ENCODE data around the gene USP17L28.
"Not testable (repeated sequence)": the region's sequence is repeated elsewhere in the genome, so short reads cannot be mapped to it uniquely, and the experiment has no call there.

USP17L28 gene
- 0 reads per million in 2 donors for total RNA-seq

DNA sequence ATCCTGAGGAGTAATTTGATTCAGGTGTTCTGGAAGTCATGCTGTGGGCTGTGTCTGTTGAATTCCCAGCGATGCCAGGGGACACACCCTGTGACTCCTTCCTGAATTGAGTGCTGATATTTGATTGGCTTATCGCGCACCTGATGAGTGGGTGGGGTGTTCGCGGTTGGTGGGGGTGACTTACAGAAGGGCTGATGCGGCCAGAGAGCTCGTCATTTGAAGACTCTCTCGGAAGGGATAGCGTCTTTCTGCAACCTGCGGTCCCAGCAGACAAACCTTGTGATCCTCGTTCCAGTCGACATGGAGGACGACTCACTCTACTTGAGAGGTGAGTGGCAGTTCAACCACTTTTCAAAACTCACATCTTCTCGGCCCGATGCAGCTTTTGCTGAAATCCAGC is at the start of gene USP17L28:
USP17L28 (plus strand) TSS at position 301 of the 400 bp plus-strand sequence; CDS start at position 301, 0 bp downstream.
- not testable (repeated sequence) for DNase-seq

DNA sequence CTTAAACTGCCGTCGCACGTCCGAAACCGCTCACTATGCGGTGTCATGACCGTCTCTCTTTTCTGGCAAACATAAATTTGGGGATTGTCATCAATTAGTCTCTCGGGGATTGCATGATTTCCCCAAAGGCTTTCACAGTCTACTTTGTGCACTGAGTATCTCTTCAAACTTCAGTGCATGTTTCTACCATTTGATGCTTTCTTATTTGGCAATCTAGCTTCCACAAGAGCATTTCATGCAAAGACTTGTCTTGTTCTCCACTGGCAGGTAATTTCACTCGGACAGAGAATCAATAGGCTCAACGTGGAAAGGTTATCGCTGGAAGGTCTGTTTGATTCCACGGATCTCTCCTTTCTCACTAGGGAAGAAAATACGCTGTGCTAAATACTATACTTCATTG is 24.5 kb upstream of the USP17L28 start:
- DNase-seq, result not testable (repeated sequence)

DNA sequence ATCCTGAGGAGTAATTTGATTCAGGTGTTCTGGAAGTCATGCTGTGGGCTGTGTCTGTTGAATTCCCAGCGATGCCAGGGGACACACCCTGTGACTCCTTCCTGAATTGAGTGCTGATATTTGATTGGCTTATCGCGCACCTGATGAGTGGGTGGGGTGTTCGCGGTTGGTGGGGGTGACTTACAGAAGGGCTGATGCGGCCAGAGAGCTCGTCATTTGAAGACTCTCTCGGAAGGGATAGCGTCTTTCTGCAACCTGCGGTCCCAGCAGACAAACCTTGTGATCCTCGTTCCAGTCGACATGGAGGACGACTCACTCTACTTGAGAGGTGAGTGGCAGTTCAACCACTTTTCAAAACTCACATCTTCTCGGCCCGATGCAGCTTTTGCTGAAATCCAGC is 23.8 kb upstream of the USP17L28 start, which contains the start of gene USP17L24:
USP17L24 (plus strand) TSS at position 301 of the 400 bp plus-strand sequence; CDS start at position 301, 0 bp downstream.
- not testable (repeated sequence) for DNase-seq

- DNase-seq, result not testable (repeated sequence)
Observed at GRCh38 chr4:9329611-9330010, 19.1 kb upstream of the USP17L28 start, which contains the start of gene USP17L25. USP17L25 (plus strand) TSS chr4:9329911; CDS start chr4:9329911, 0 bp downstream.

- DNase-seq, result not testable (repeated sequence)
Observed at GRCh38 chr4:9334358-9334757, 14.3 kb upstream of the USP17L28 start, which contains the start of gene USP17L26. USP17L26 (plus strand) TSS chr4:9334658; CDS start chr4:9334658, 0 bp downstream.

GRCh38 chr4:9339103-9339502 is 9.6 kb upstream of the USP17L28 start, which contains the start of gene USP17L5:
USP17L5 (plus strand) TSS chr4:9339403; CDS start chr4:9339403, 0 bp downstream.
- DNase-seq, result not testable (repeated sequence)

DNA sequence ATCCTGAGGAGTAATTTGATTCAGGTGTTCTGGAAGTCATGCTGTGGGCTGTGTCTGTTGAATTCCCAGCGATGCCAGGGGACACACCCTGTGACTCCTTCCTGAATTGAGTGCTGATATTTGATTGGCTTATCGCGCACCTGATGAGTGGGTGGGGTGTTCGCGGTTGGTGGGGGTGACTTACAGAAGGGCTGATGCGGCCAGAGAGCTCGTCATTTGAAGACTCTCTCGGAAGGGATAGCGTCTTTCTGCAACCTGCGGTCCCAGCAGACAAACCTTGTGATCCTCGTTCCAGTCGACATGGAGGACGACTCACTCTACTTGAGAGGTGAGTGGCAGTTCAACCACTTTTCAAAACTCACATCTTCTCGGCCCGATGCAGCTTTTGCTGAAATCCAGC is 4.8 kb upstream of the USP17L28 start, which contains the start of gene USP17L27:
USP17L27 (plus strand) TSS at position 301 of the 400 bp plus-strand sequence; CDS start at position 301, 0 bp downstream.
- DNase-seq, result not testable (repeated sequence)

GRCh38 chr4:9350866-9351265 is 2.2 kb downstream of the USP17L28 start:
- DNase-seq, result not testable (repeated sequence)

DNA sequence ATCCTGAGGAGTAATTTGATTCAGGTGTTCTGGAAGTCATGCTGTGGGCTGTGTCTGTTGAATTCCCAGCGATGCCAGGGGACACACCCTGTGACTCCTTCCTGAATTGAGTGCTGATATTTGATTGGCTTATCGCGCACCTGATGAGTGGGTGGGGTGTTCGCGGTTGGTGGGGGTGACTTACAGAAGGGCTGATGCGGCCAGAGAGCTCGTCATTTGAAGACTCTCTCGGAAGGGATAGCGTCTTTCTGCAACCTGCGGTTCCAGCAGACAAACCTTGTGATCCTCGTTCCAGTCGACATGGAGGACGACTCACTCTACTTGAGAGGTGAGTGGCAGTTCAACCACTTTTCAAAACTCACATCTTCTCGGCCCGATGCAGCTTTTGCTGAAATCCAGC is 4.6 kb downstream of the USP17L28 start, which contains the start of gene USP17L29:
USP17L29 (plus strand) TSS at position 301 of the 400 bp plus-strand sequence; CDS start at position 301, 0 bp downstream.
- DNase-seq, result not testable (repeated sequence)

DNA sequence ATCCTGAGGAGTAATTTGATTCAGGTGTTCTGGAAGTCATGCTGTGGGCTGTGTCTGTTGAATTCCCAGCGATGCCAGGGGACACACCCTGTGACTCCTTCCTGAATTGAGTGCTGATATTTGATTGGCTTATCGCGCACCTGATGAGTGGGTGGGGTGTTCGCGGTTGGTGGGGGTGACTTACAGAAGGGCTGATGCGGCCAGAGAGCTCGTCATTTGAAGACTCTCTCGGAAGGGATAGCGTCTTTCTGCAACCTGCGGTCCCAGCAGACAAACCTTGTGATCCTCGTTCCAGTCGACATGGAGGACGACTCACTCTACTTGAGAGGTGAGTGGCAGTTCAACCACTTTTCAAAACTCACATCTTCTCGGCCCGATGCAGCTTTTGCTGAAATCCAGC is 14.1 kb downstream of the USP17L28 start, which contains the start of gene USP17L30:
USP17L30 (plus strand) TSS at position 301 of the 400 bp plus-strand sequence; CDS start at position 301, 0 bp downstream.
- DNase-seq, result not testable (repeated sequence)

- DNase-seq, result not testable (repeated sequence)
Observed at GRCh38 chr4:9379881-9380280, 31.2 kb downstream of the USP17L28 start.

DNA sequence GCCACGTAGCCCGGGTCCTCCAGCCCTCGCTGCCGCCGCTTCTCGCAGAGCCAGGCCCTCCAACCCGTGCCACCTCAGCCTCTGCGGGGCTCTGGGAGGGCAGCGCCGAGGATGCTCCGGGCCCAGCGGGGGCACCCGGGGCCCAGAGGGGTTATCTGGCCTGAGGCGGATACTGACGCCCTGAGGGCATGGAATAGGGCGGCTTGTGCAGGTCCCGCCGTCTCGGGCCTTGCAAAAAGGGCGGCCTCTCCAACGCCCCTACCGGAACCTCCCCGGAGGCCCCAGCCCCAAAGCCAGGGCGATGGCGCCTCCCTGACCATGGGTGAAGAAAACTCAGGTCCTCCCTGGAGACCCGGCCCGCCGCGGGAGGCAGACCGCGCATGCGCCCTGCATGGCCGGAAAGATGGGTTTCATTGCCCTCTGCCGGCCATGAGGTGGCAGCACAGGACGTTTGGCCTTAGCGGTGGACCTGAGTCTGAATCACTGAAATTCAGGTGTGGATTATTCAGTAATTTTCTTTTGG is 32.4 kb downstream of the USP17L28 start:
- peak; percentile 1 to 52 (median 11) for DNase-seq

DNA sequence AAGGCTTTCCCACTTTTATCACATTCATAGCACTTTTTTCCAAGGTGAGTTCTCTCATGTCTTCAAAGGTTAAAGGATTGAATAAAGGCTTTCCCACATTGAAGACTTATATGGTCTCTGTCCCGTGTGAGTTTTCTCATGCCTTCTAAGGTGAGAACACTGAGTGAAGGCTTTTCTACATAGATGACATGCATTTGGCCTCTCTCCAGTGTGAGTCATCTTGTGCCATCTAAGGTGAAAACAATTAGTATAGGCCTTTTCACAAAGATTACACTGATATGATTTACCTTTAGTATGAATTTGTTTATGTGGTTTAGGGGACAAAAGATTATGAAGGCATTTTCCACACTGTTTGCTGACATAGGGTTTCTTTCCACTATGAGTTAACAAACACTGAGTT is 35.4 kb downstream of the USP17L28 start:
- DNase-seq, result no peak

DNA sequence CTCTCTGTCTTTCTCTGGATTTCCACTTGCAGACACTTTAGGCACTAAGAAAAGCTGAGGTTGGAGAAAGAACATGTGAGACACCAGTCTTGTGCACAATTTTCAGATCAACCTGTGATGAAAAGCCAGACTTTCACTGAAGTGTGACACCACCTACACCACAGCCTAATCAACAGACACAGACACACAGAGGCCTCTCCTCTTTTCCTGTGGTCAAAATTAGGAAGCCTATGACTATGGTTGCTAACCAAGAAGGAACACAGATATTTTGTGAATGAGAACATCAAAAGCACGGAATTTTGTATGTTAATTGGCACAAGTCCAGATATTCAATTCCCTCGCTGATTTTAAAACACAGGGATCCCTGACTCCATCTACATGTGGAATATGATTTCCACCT is 40.3 kb downstream of the USP17L28 start:
- not testable (repeated sequence) for DNase-seq
